ENCODE measurements around the gene SENP7. TPM values are rescaled to one million over a fixed set of nuclear protein-coding genes. Genes with fewer than 3 reads are reported as not detected.
"Not testable (repeated sequence)": the region's sequence is repeated elsewhere in the genome, so short reads cannot be mapped to it uniquely, and the experiment has no call there.

The SENP7 gene
- total RNA-seq, result 10 to 100 TPM; 39.0 to 48.3 TPM
- 109 to 187 reads per million in 2 donors for total RNA-seq

GRCh38 chr3:101512646-101513418 is at the start of gene SENP7:
Gene SENP7, minus strand, starts transcription at chr3:101513212. Its CDS starts 82 bp downstream, at chr3:101513130.
- H3K36me3 Mint-ChIP-seq (ENCODE audit: low read depth), result peaks cover 9% of the 10 kb centered on the region
- H3K27ac Mint-ChIP-seq, result peak within 1 kb of the TSS; percentile 100
- peak within 1 kb of the TSS; percentile 100 for H3K4me3 Mint-ChIP-seq
- DNase-seq, result peak; percentile 54 to 70 (median 58)
- H3K4me1 Mint-ChIP-seq, result peaks cover 38% of the 10 kb centered on the region
- H3K9me3 ChIP-seq (ENCODE audit: control insufficient read depth, low read length, poor library complexity, severe bottlenecking), result no peaks in the 10 kb centered on the region
- H3K27me3 Mint-ChIP-seq, result no peaks in the 10 kb centered on the region
- ATAC-seq, result peak; percentile 75

DNA sequence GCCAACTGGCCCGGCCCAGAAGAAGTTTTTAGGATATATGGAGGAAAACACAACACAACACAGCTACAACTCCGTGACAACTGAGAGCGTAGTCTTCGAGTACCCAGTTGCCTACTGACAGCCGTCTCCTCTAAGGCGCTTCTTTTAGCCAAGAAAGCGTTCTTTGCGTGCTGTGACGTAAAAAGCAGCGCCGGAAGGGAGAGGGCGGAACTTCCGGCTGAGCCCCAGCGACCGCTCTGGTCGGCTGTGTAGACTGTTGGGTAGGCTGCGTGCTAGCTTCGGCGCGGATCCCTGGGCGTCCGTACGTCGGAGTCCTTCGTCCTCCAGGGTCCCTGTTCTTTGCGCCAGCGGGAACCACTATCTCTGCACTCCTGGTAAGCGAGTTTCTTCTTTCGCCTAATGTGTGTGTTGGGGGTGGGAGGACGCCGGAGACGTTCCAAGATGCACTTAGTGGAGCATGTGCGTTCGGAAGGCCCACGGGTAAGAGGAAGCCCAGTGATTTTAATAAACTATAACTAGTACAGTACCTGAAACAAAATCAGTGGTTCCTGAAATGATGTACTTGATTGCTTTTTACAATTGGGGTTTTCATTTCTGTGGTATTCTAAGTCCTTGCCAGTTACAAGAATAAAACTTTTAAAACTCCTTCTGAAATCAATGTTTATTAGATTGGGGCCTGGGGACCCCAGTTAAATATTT is 48.8 kb upstream of the SENP7 start, which contains the start of gene TRMT10C:
TSS of gene TRMT10C (plus strand) at position 239 of the 699 bp plus-strand sequence. CDS start 2,914 bp downstream, outside the sequence.
- H3K4me3 Mint-ChIP-seq, result peak within 1 kb of the TSS; percentile 96
- ATAC-seq (peak; percentile 96), DNase-seq (peak; percentile 77 to 85 (median 84))
- H3K9me3 ChIP-seq (ENCODE audit: control insufficient read depth, low read length, poor library complexity, severe bottlenecking), result no peaks in the 10 kb centered on the region
- peaks cover 24% of the 10 kb centered on the region for H3K4me1 Mint-ChIP-seq
- peaks cover 5% of the 10 kb centered on the region for H3K27me3 Mint-ChIP-seq
- H3K27ac Mint-ChIP-seq, result peak within 1 kb of the TSS; percentile 94
- H3K36me3 Mint-ChIP-seq (ENCODE audit: low read depth), result peaks cover 3% of the 10 kb centered on the region

DNA sequence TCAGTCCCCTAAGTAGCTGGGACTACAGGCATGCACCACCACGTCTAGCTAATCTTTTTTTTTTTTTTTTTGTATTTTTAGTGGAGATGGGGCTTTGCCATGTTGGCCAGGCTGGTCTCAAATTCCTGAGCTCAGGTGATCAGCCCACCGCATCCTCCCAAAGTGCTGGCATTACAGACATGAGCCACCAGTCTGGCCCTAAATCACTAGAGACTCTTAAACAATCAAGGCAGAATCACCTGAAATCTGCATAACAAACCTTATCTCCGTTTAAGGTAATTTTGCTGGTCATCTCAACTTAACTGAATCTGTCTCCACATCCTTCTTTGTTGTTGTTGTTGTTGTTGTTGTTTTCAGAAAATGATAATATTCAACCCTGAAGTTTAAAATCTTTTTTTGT is 43.1 kb upstream of the SENP7 start:
- H3K27me3 Mint-ChIP-seq, result peaks cover 15% of the 10 kb centered on the region
- H3K36me3 Mint-ChIP-seq (ENCODE audit: low read depth), result peaks cover 7% of the 10 kb centered on the region
- H3K9me3 ChIP-seq (ENCODE audit: control insufficient read depth, low read length, poor library complexity, severe bottlenecking), result no peaks in the 10 kb centered on the region
- H3K4me3 Mint-ChIP-seq, result no peak overlapping the region
- peaks cover 3% of the 10 kb centered on the region for H3K4me1 Mint-ChIP-seq
- ATAC-seq, result no peak
- no peak overlapping the region for H3K27ac Mint-ChIP-seq
- no peak for DNase-seq

DNA sequence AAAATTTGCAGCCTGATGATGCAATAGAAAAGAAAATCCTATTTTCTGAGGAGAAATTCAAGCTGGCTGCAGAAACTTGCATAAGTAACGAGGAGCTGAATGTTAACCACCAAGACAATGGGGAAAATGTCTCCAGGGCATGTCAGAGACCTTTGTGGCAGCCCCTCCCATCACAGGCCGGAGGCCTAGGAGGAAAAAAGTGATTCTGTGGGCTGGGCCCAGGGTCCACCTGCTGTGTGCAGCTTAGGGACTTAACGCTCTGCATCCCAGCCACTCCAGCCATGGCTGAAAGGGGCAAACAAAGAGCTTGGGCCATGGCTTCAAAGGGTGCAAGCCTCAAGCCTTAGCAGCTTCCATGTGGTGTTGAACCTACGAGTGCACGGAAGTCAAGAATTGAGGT is 40.4 kb upstream of the SENP7 start:
- ATAC-seq; DNase-seq; H3K27ac Mint-ChIP-seq; H3K4me1 Mint-ChIP-seq; H3K36me3 Mint-ChIP-seq (ENCODE audit: low read depth); H3K9me3 ChIP-seq (ENCODE audit: control insufficient read depth, low read length, poor library complexity, severe bottlenecking); H3K4me3 Mint-ChIP-seq; H3K27me3 Mint-ChIP-seq: not testable (repeated sequence)

GRCh38 chr3:101551359-101552081 is 38.5 kb upstream of the SENP7 start:
- H3K4me3 Mint-ChIP-seq; H3K27me3 Mint-ChIP-seq; DNase-seq; H3K27ac Mint-ChIP-seq; ATAC-seq; H3K36me3 Mint-ChIP-seq (ENCODE audit: low read depth); H3K4me1 Mint-ChIP-seq; H3K9me3 ChIP-seq (ENCODE audit: control insufficient read depth, low read length, poor library complexity, severe bottlenecking): not testable (repeated sequence)

DNA sequence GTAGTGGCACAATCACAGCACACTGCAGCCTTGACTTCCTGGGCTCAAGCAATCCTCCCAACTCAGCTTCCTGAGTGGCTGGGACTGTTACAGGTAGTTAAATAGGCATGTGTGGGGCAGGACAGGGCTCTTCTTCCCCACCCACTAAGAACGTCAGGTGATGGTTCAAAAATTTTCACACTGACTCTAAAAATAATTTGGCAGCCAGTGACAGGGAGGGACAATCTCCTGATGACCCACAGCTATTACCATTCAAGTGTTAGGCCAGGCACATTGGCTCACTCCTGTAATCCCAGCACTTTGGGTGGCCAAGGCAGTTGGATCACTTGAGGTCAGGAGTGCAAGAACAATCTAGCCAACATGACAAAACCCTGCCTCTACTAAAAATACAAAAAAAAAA is 36.5 kb upstream of the SENP7 start:
- ATAC-seq (no peak), DNase-seq (no peak)
- H3K4me3 Mint-ChIP-seq, result no peak overlapping the region
- peaks cover 3% of the 10 kb centered on the region for H3K36me3 Mint-ChIP-seq (ENCODE audit: low read depth)
- no peaks in the 10 kb centered on the region for H3K27me3 Mint-ChIP-seq
- no peaks in the 10 kb centered on the region for H3K9me3 ChIP-seq (ENCODE audit: control insufficient read depth, low read length, poor library complexity, severe bottlenecking)
- H3K27ac Mint-ChIP-seq, result peak overlapping the region; percentile 85
- H3K4me1 Mint-ChIP-seq, result peaks cover 11% of the 10 kb centered on the region

- Mint-ChIP-seq H3K27me3 (no peaks in the 10 kb centered on the region), H3K27ac (peak overlapping the region; percentile 85), H3K36me3 (ENCODE audit: low read depth) (peaks cover 3% of the 10 kb centered on the region), H3K4me1 (peaks cover 20% of the 10 kb centered on the region), H3K4me3 (no peak overlapping the region)
- peak; percentile 27 for ATAC-seq
- no peak for DNase-seq
- no peaks in the 10 kb centered on the region for H3K9me3 ChIP-seq (ENCODE audit: control insufficient read depth, low read length, poor library complexity, severe bottlenecking)
Observed at GRCh38 chr3:101548527-101549105, 35.6 kb upstream of the SENP7 start.

- Mint-ChIP-seq H3K4me3 (peak overlapping the region; percentile 61), H3K4me1 (peaks cover 27% of the 10 kb centered on the region), H3K36me3 (ENCODE audit: low read depth) (no peaks in the 10 kb centered on the region), H3K27me3 (no peaks in the 10 kb centered on the region), H3K27ac (peak overlapping the region; percentile 92)
- no peaks in the 10 kb centered on the region for H3K9me3 ChIP-seq (ENCODE audit: control insufficient read depth, low read length, poor library complexity, severe bottlenecking)
- DNase-seq, result no peak
- peak; percentile 50 for ATAC-seq
Observed at GRCh38 chr3:101544161-101544850, 31.3 kb upstream of the SENP7 start.

- peak overlapping the region; percentile 42 for H3K4me3 Mint-ChIP-seq
- peak; percentile 74 for ATAC-seq
- H3K27ac Mint-ChIP-seq, result peak overlapping the region; percentile 92
- no peak for DNase-seq
- H3K4me1 Mint-ChIP-seq, result peaks cover 17% of the 10 kb centered on the region
- no peaks in the 10 kb centered on the region for H3K27me3 Mint-ChIP-seq
- H3K36me3 Mint-ChIP-seq (ENCODE audit: low read depth), result no peaks in the 10 kb centered on the region
- H3K9me3 ChIP-seq (ENCODE audit: control insufficient read depth, low read length, poor library complexity, severe bottlenecking), result no peaks in the 10 kb centered on the region
Observed at GRCh38 chr3:101542957-101543356, 29.9 kb upstream of the SENP7 start.

DNA sequence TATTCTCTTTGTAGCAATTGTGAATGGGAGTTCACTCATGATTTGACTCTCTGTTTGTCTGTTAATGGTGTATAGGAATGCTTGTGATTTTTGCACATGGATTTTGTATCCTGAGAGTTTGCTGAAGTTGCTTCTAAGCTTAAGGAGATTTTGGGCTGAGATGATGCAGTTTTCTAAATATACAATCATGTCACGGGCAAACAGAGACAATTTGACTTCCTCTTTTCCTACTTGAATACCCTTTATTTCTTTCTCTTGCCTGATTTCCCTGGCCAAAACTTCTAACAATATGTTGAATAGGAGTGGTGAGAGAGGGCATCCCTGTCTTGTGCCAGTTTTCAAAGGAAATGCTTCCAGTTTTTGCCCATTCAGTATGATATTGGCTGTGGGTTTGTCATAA is 23.9 kb upstream of the SENP7 start:
- H3K36me3 Mint-ChIP-seq (ENCODE audit: low read depth); H3K9me3 ChIP-seq (ENCODE audit: control insufficient read depth, low read length, poor library complexity, severe bottlenecking); H3K4me1 Mint-ChIP-seq; H3K4me3 Mint-ChIP-seq; H3K27ac Mint-ChIP-seq; ATAC-seq; H3K27me3 Mint-ChIP-seq; DNase-seq: not testable (repeated sequence)

GRCh38 chr3:101536266-101536665 is 23.3 kb upstream of the SENP7 start:
- H3K9me3 ChIP-seq (ENCODE audit: control insufficient read depth, low read length, poor library complexity, severe bottlenecking), result no peaks in the 10 kb centered on the region
- H3K4me3 Mint-ChIP-seq, result no peak overlapping the region
- no peaks in the 10 kb centered on the region for H3K36me3 Mint-ChIP-seq (ENCODE audit: low read depth)
- ATAC-seq, result no peak
- peaks cover 11% of the 10 kb centered on the region for H3K4me1 Mint-ChIP-seq
- DNase-seq, result no peak
- no peaks in the 10 kb centered on the region for H3K27me3 Mint-ChIP-seq
- no peak overlapping the region for H3K27ac Mint-ChIP-seq

- Mint-ChIP-seq H3K27ac (no peak overlapping the region), H3K27me3 (no peaks in the 10 kb centered on the region), H3K4me1 (peaks cover 20% of the 10 kb centered on the region), H3K36me3 (ENCODE audit: low read depth) (no peaks in the 10 kb centered on the region), H3K4me3 (no peak overlapping the region)
- no peak for DNase-seq
- no peaks in the 10 kb centered on the region for H3K9me3 ChIP-seq (ENCODE audit: control insufficient read depth, low read length, poor library complexity, severe bottlenecking)
- ATAC-seq, result no peak
Observed at GRCh38 chr3:101535221-101535620, 22.2 kb upstream of the SENP7 start.
